Breast epithelium (tissue), 4 donors: ENCODE data around the gene SFSWAP. TPM values are rescaled to one million over a fixed set of nuclear protein-coding genes. Genes with fewer than 3 reads are reported as not detected.

Experiments used
- DNase-seq, 2 donors: peaks; one replicate each; pipeline ENCODE4 v3.0.0-alpha.2; 2019; ENCODE audit warnings: low spot score in 2 of 2
- H3K27ac ChIP-seq, 2 donors: fragments of 200-600 bp; sonication (generic) in 1 of 2; one replicate each; pipeline ENCODE4 v1.5.1; 2016 to 2019; ENCODE audit warnings: mild to moderate bottlenecking in 1 of 2
- H3K27me3 ChIP-seq, 2 donors: fragments of 200-600 bp; sonication (generic) in 1 of 2; one replicate each; pipeline versions ENCODE4 v1.5.1 to v1.6.0; 2017 to 2019; ENCODE audit warnings: control low read depth in 1 of 2, mild to moderate bottlenecking in 1 of 2
- H3K36me3 ChIP-seq: fragments of 200-600 bp; one replicate; pipeline ENCODE4 v1.5.1; 2019
- H3K4me1 ChIP-seq, 2 donors: fragments of 200-600 bp; sonication (generic); one replicate each; pipeline ENCODE4 v1.5.1; 2016 to 2019; ENCODE audit warnings: control low read depth in 1 of 2
- H3K4me3 ChIP-seq, 3 donors: fragments of 200-600 bp; sonication (generic); 1 replicate in 2 of 3; 2 replicates in 1 of 3; pipeline ENCODE4 v1.5.1; 2016 to 2019; ENCODE audit warnings: mild to moderate bottlenecking in 3 of 3, moderate library complexity in 2 of 3
- H3K9me3 ChIP-seq, 2 donors: fragments of 200-600 bp; sonication (generic) in 1 of 2; one replicate each; pipeline ENCODE4 v1.5.1; 2016 to 2019; ENCODE audit warnings: control low read depth in 1 of 2
- CTCF ChIP-seq, 3 donors: fragments of 450-650 bp; IDR thresholded peaks; one replicate each; pipeline ENCODE4 v1.5.1; 2016 to 2017; ENCODE audit warnings: antibody characterized with exemption in 3 of 3, mild to moderate bottlenecking in 3 of 3, moderate library complexity in 3 of 3
- POLR2A ChIP-seq: fragments of 450-650 bp; IDR thresholded peaks from one replicate; pipeline ENCODE4 v1.6.1; 2016; ENCODE audit warnings: antibody characterized with exemption, mild to moderate bottlenecking, moderate library complexity
- POLR2AphosphoS5 ChIP-seq, 3 donors: sonication (generic); formaldehyde crosslinking; IDR thresholded peaks; one replicate each; pipeline ENCODE4 v1.6.1; 2017; ENCODE audit warnings: antibody characterized with exemption in 3 of 3
- intact Hi-C: fragments of 100-400 bp; cut with DNase I; formaldehyde crosslinking; loops from one replicate; pipeline ENCODE4 v1.15.1; 2023; ENCODE audit warnings: low total_unique reads
- total RNA-seq, 3 donors: library from RNA; depleted of rRNA; stranded (reverse); fragments of >200 nt; gene quantifications; one replicate each; pipeline ENCODE4 v1.1.0, GENCODE V29; 2016

Gene SFSWAP
- total RNA-seq, 3 donors from 2014 or later = 34.9 to 54.7 (median 49.8) TPM

GRCh38 chr12:131757111-131757510, 46.2 kb downstream of the SFSWAP start:
- intact Hi-C loops = no loop called here
- H3K36me3 ChIP-seq = peaks cover 29% of the 10 kb centered on the region
- TF ChIP-seq POLR2AphosphoS5 (IDR thresholded peaks at IDR 0.05) (no peak), CTCF (IDR thresholded peaks at IDR 0.05) (no peak), POLR2A (no peak)

GRCh38 chr12:131758016-131758739, 47.3 kb downstream of the SFSWAP start:
- Histone ChIP-seq H3K27me3 (no peaks in the 10 kb centered on the region), H3K4me1 (no peaks in the 10 kb centered on the region), H3K36me3 (peaks cover 26% of the 10 kb centered on the region), H3K9me3 (no peaks in the 10 kb centered on the region), H3K4me3 (no peak overlapping the region), H3K27ac (no peak overlapping the region)
- intact Hi-C loops = no loop called here
- peak in 1 of 2 donors; percentile 22 for DNase-seq
- no peak for TF ChIP-seq POLR2AphosphoS5 (IDR thresholded peaks at IDR 0.05)
- no peak for TF ChIP-seq CTCF (IDR thresholded peaks at IDR 0.05)
- TF ChIP-seq POLR2A = no peak

More at GRCh38 chr12:131757111-131757510, 46.2 kb downstream of the SFSWAP start:
- Histone ChIP-seq H3K27me3 (no peaks in the 10 kb centered on the region), H3K9me3 (no peaks in the 10 kb centered on the region), H3K27ac (no peak overlapping the region), H3K4me3 (no peak overlapping the region), H3K4me1 (no peaks in the 10 kb centered on the region)
- DNase-seq = peak in 1 of 2 donors; percentile 37

- Histone ChIP-seq H3K4me3 (no peak overlapping the region), H3K9me3 (no peaks in the 10 kb centered on the region), H3K27me3 (no peaks in the 10 kb centered on the region), H3K4me1 (no peaks in the 10 kb centered on the region), H3K36me3 (peaks cover 16% of the 10 kb centered on the region), H3K27ac (no peak overlapping the region)
- intact Hi-C loops = no loop called here
- TF ChIP-seq POLR2A (no peak), POLR2AphosphoS5 (IDR thresholded peaks at IDR 0.05) (no peak), CTCF (IDR thresholded peaks at IDR 0.05) (no peak)
- peak in 1 of 2 donors; percentile 34 for DNase-seq
These were observed 48.3 kb downstream of the SFSWAP start for GRCh38 chr12:131759176-131759575.

GRCh38 chr12:131761638-131762037, 50.7 kb downstream of the SFSWAP start:
- no peak for TF ChIP-seq POLR2A
- no peak for TF ChIP-seq POLR2AphosphoS5 (IDR thresholded peaks at IDR 0.05)
- TF ChIP-seq CTCF (IDR thresholded peaks at IDR 0.05) = no peak
- no peaks in the 10 kb centered on the region for H3K9me3 ChIP-seq
- H3K27me3 ChIP-seq = no peaks in the 10 kb centered on the region
- H3K4me3 ChIP-seq = no peak overlapping the region
- peaks cover 5% of the 10 kb centered on the region for H3K36me3 ChIP-seq
- intact Hi-C loops = no loop called here
- no peaks in the 10 kb centered on the region for H3K4me1 ChIP-seq
- peak in 1 of 2 donors; percentile 6 for DNase-seq
- no peak overlapping the region for H3K27ac ChIP-seq

- no peaks in the 10 kb centered on the region for H3K4me1 ChIP-seq
- H3K36me3 ChIP-seq = no peaks in the 10 kb centered on the region
- no peak for TF ChIP-seq CTCF (IDR thresholded peaks at IDR 0.05)
- no peak for TF ChIP-seq POLR2AphosphoS5 (IDR thresholded peaks at IDR 0.05)
- no peak for TF ChIP-seq POLR2A
- no peak overlapping the region for H3K4me3 ChIP-seq
- intact Hi-C loops = no loop called here
- peak in 1 of 2 donors; percentile 47 for DNase-seq
- no peaks in the 10 kb centered on the region for H3K9me3 ChIP-seq
- H3K27ac ChIP-seq = no peak overlapping the region
- H3K27me3 ChIP-seq = no peaks in the 10 kb centered on the region
These were observed 53.8 kb downstream of the SFSWAP start for GRCh38 chr12:131764738-131765137.
